GM18868 (cell line): ENCODE data around the gene RB1.

ENCODE experiments used
- ATAC-seq: cut with Tn5 transposase; IDR thresholded peaks from one replicate; pipeline ENCODE4 v1.9.1; 2021; ENCODE audit warnings: mild to moderate bottlenecking, moderate library complexity; ENCODE audit not compliant: unreplicated experiment

RB1 gene

DNA sequence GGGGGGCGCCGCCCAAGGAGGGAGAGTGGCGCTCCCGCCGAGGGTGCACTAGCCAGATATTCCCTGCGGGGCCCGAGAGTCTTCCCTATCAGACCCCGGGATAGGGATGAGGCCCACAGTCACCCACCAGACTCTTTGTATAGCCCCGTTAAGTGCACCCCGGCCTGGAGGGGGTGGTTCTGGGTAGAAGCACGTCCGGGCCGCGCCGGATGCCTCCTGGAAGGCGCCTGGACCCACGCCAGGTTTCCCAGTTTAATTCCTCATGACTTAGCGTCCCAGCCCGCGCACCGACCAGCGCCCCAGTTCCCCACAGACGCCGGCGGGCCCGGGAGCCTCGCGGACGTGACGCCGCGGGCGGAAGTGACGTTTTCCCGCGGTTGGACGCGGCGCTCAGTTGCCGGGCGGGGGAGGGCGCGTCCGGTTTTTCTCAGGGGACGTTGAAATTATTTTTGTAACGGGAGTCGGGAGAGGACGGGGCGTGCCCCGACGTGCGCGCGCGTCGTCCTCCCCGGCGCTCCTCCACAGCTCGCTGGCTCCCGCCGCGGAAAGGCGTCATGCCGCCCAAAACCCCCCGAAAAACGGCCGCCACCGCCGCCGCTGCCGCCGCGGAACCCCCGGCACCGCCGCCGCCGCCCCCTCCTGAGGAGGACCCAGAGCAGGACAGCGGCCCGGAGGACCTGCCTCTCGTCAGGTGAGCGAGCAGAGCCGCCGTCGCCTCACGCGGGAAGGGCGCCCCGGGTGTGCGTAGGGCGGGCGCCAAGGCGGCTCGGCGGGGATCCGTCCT lies at the start of gene RB1:
TSS of gene RB1 (plus strand) at position 393 of the 784 bp plus-strand sequence. CDS start at position 555, 162 bp downstream.
- ATAC-seq = peak; percentile 81

DNA sequence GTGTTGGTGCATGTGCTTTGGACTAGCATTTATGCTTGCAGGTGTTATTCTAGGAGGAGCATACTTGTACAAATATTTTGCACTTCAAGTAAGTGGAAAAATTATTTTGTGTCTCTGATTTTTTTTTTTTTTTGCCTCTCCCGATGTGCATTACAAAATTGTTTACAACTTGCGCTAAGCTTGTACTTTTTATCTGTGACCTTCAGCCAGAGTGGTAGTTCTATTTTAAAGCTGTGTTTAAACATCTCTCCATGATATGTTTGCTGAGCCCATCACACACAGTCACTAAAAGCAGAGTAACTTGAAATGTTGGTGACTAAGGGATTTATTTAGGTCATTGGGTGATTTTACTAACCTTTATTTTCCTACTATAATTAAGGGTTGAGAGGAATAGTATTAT lies 49.7 kb upstream of the RB1 start:
- no peak for ATAC-seq

DNA sequence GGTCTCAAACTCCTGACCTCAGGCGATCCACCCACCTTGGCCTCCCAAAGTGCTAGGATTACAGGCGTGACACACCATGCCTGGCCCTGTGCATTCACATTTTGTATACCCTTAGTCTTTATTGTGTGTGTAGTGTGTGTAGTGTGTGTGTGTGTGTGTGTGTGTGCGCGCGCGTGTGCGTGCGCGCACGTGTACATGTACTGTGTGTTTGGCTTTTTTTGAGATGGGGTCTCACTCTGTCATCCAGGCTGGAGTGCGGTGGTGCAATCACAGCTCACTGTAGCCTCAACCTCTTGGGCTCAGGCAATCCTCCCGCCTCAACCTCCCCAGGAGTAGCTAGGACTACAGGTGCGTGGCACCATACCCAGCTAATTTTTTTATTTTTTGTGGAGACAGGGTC lies 48.5 kb upstream of the RB1 start:
- no peak for ATAC-seq

DNA sequence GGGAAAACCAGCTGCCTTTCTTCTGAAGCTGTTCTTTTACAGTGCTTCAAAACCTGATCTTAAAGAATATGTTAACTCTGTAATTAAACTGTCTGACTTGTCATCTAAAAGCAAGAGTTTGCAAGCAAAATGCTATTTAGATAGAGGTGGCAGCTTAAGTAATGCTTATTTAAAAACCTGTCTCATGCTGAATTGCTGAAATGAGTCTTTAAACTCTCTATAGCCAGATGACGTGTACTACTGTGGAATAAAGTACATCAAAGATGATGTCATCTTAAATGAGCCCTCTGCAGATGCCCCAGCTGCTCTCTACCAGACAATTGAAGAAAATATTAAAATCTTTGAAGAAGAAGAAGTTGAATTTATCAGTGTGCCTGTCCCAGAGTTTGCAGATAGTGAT lies 47.6 kb upstream of the RB1 start:
- ATAC-seq = no peak

DNA sequence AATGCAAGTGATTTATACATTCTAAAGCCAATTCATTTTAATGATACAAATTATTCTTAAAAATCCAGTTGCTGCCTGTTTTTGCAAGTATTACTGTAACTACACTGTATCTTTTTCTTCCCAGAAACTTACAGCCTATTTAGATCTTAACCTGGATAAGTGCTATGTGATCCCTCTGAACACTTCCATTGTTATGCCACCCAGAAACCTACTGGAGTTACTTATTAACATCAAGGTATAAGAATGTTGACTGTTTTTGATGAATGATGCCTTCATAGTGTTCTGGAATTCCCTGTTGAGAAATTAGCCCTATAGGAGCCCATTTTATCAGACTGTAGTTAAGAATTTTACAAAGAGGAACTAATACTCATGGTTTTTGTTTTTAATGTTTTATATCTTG lies 45.5 kb upstream of the RB1 start:
- no peak for ATAC-seq

DNA sequence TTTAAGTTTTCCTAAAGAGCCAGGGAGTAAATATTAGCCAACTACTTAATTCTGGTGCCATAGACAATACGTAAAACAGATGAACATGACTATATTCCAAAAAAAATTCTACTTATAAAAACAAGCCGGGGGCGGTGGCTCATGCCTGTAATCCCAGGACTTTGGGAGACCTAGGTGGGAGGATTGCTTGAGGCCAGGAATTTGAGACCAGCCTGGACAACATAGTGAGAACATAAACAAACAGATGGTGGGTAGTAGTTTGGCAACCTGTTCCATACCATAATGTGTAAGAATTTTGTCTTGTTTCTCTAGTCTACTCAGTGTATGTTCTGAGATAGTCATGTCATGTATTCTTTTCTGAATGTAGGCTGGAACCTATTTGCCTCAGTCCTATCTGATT lies 45.1 kb upstream of the RB1 start:
- ATAC-seq = no peak

DNA sequence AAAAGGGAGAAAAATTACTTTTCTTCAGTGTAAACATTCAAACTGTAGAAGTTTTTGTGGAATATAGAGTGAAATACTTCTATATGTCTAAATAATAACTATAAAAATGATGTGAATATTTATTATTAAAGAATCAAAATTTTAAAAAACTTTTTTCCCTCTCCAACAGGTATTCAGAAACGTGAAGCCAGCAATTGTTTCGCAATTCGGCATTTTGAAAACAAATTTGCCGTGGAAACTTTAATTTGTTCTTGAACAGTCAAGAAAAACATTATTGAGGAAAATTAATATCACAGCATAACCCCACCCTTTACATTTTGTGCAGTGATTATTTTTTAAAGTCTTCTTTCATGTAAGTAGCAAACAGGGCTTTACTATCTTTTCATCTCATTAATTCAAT lies 42.6 kb upstream of the RB1 start:
- no peak for ATAC-seq

DNA sequence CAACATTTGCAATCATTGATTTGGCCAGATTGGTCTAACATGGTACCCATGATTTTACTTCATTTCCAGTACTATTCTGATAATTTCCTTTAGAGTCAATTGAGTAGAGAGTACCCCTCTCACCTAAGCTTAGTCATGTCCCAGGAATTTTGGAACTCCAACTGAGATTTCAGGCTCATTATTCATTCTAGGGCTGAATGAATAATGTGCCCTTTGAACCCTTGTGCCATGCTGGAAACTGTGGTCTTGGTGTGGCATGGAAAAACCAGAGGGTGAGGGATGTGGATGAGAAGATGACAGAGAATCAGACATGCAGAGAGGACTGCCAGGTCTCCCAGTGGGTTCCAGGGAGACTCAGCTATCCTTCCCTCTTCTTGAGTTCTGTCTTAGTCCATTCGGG lies 40.4 kb upstream of the RB1 start:
- no peak for ATAC-seq

DNA sequence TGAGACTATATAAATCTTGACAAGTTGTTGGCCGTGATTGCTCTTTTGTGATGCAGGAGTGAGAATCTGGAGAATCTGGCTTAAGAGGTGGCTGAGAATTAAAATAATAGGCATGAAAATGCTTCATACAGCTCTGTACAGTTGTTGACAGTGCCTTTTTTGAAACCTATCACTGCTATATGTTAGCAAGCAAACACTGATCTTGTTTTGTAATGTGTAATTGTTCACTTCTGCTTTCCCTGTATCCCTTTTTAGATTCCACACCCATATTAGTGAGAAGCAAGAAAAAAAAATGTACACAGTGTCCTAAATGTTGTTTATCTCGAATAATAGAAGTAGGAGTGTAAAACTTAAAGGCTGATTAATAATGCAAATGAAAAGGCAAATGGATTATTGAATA lies 39.5 kb upstream of the RB1 start:
- no peak for ATAC-seq

DNA sequence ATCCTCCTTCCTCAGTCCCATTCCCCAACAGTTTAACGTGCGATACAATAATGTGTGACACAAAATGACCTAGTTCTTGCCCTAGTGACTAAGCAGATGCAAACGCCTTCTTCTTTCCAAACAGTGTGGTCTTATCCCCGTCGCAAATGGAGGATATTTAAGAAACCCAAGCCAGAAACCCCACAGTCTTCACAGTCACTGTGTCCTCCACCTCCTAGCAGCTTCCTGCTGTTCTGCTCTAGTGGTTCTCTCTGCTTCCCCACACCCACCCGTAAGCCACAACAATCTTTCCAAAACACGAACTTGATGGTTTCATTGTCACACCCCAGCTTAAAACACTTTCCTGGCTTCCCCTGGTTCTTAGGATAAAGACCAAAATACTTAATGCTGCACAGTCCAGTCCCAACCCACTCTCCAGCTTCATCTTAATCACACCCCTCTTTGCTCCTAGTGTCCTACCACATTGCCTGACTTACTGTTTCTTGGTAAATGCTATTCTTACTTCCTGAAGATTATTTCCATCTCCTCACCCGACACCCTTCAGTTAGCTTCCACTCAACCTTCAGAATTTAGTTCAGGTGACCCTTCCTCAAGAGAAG lies 38.2 kb upstream of the RB1 start:
- peak; percentile 62 for ATAC-seq

DNA sequence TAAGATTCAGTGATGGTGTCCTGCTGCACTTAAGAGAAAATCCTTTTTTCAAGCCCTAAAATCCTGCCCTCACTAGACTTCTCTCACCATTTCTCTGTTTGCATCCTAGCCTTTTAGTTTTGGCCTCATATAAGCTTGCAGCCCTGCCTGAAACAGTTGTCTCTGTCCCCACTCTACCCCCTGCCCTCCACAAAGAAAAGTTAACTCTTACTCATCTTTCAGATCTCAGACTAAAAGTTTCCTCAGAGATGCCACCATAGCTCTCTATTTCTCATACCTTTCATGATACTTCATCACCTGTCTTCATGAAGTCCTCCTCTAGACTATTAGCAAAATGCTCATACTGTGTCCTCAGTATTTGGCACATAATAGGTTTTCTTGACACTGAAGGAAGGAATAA lies 37.4 kb upstream of the RB1 start:
- ATAC-seq = no peak

DNA sequence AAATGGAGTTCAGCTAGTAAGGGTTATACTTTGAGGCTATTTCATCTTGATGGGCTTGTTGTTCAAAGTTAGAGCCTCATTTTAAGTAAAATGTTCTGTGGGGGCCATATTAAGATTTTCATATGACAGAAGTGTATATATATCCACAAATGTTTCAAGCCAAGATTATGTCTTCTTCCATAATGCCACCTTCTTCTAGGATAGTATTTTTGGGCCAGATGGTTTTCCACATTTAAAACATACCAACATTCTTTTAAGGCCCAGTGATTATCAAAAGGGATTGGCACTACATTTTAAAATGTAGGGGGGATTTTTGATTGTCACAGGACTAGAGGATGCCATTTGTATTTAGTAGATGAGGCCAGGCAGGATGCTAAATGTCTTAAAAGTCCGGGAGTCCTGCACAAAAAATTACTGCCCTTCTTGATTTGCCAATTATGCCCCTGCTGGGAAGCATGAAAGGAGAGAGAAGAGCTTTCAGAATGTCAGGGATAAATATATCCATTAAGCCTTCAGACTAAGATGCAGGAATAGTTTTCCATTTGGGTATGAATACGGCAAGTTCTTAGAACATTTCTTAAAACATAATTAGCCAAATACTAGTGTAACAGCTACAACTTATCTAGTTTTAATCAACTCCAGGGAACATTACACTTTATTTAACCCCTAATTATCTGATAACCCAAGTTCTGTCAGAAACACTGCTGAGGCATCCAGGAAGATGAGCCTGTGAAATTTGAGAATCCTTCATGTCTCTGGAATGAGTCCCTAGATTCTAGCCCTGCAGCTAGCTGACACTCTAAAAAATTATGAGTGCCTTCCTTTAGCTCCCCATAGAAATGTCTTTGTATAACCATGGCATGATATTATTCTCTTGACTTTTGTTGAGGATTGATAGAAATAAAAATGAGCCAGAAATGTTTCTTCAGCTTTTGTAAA lies 36.6 kb upstream of the RB1 start:
- no peak for ATAC-seq

DNA sequence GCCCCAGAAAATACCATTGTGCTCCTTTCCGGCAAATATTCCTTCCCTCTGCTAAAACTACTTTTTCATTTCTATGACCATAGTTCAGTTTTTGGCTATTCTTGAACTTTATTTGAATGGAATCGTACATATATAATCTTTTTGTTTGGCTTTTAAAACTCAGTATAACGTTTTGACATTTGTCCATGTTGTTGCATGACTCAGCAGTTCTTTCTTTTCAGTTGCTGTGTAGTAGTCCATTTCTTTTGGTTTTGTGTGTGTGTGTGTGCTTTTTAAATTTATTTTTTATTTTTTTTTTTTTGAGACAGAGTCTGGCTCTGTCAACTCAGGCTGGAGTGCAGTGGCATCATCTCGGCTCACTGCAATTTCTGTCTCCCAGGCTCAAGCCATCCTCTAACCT lies 35.5 kb upstream of the RB1 start:
- ATAC-seq = no peak

DNA sequence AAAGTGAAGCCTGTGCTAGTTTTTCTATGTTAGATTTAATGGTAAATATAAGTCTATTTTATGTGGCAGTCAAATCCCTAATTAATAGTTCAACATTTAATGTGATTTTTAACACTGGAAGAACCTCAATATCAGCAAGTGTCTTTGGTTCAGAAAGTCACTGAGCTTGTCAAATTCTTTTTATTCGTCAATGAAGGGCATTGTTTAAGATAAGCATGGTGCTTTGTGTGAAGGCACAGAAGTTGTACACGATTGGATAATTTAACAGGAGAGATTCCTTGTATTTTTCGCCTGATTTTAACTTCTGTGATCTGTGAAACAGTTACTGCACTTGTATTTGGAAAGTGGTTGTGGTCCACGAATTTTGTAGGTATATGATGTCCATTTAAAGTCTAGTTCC lies 30.2 kb upstream of the RB1 start:
- ATAC-seq = no peak

DNA sequence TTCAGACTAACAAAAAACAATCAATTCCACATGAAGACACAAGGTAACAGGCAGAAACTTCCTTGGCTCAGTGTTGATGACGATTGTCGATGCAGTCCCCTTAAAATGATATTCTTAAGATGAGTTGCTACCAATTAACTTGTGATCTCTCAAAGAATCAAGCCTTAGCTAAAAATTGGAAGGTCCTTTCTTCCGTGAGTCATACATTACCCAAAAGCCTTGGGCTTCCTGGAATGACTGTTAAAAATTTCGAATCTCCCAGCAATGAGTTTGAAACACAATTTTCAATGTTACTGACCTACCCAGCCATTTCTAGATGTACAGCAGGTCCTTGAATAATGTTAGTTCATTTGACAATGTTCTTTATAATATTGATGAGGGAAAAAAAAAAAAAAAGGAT lies 28.0 kb upstream of the RB1 start:
- no peak for ATAC-seq

DNA sequence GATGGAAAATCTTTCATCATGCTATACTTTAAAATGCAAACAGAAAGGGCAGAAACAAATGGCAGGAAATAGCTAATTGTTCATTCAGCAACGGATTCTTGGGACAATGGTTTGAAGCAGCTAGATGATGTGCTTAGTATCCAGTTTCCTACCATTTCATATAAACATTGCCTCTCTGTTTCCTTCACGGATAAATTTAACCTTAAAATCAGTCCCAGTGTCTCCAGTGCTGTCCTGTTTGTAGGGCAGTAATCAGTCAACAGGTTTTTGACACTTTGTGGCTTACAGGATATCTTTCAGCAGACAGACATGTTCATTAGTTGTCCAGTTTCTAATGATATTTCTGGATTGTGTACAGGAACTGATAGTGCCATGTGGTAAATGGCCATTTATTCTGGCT lies 24.7 kb upstream of the RB1 start:
- no peak for ATAC-seq

DNA sequence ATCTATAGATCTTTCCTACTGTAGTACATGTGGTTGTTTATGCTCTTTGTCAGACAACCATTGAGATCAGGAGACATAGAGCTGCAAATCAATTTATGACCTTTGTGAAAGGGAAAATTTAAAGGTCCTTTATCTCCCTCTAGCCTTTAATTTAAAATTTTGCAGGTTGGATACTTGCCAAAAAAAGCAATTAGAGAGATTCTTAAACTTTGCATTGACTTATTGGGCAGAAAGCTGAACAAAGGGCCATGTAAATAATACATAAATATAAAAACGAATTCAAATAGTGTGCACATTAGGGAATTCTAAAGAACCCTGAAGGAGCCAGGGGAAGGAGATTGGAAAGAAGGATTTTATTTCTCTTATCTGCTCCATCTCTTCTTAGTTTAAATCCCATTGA lies 22.0 kb upstream of the RB1 start:
- ATAC-seq = no peak

DNA sequence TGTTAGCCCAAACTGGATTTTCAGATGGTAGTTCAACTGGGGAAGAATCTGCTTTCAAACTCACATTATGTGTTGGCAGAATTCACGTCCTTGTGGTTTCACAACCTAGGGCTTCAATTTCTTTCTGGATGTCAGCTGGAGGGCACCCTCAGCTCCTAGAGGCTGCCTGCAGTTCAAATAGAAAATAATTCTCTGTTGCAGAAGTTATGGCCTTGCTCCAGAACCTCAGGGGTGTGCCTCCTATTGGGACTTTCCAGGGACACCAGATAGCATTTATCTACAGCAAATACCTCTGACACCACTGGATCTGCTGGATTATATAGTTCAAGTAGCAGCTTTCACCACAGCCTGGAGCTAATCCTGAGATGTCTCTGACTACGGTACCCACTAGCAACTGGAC lies 11.8 kb upstream of the RB1 start:
- no peak for ATAC-seq

DNA sequence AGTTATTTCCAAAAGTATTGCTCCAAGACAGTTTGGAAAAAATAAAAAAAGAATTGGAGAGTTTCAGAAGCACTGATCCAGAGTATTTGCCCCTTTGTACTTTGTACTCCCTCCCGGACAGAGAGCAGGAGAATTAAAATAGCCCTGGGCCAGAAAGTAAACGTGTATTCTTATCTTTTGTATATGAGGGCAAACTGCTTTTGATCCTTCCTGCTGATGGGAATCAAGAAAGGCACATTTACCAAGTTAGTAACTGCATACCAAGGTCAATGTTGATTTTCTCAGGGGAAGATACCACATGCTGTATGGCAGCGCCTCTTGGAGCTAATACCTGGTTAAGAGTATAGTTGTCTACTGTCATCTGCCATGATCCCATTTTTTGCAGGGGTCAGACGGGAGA lies 10.9 kb upstream of the RB1 start:
- no peak for ATAC-seq

DNA sequence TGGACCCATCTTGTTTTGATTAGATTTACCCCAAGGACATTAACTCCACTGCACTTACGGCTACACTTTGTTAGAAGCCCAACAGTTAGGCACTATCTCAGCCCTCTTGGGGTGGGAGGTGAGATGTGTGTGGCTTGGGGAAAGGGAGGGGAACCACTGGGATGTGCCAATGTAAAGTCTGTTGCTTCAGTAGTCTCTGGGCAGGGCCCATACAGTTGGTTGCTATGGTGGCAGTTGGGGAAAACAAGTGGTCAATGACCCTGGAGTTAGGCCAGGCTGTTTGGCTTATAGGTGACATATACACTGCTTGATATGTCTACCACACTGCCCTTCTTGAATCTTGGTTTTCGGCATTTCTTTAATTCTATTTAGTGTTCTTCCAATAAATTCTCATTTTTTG lies 8.9 kb upstream of the RB1 start:
- no peak for ATAC-seq

DNA sequence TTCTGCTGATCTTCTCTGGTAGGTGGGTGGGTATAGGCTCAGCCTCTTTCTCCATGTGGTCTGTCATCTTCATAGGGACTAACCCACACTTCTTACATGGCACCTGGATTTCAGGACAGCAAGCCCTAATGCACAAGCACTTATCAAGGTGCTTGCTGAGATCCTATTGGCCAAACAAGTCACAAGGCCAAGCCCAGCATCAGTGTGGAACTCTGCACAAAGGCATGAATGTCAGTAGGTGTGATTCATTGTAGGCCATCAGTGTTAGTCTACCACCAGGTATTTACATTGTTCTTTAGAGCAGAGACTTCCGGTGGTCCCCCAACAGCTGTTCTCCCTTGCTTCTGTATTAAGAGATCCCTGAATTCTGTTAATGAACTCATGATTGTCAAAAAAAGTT lies 8.3 kb upstream of the RB1 start:
- no peak for ATAC-seq

DNA sequence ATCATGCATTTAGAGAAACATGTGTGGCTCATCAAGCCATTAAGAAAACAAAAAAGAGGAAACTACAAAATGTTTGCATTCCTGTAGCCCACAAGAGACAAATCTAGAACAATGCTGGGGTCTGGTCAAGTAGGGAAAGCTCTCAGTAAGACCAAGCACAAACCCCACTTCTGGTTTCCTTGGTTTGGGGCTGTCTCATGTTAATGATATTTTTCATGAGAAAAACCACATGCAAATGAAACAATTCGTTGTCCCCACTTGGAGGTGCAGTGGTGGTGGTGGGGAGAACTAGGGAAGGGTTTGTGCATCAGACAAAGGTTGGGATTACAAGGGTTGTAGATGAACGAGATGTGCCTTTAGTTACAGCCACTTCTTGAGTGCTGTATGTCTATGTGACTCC lies 7.0 kb upstream of the RB1 start:
- ATAC-seq = no peak
